Measurements from ENCODE around the gene GIGYF2. TPM values are rescaled to one million over a fixed set of nuclear protein-coding genes. Genes with fewer than 3 reads are reported as not detected.

GIGYF2 gene
- total and polyA plus RNA-seq, 3 donors from 2014 or later, result 107 to 173 (median 150) TPM

DNA sequence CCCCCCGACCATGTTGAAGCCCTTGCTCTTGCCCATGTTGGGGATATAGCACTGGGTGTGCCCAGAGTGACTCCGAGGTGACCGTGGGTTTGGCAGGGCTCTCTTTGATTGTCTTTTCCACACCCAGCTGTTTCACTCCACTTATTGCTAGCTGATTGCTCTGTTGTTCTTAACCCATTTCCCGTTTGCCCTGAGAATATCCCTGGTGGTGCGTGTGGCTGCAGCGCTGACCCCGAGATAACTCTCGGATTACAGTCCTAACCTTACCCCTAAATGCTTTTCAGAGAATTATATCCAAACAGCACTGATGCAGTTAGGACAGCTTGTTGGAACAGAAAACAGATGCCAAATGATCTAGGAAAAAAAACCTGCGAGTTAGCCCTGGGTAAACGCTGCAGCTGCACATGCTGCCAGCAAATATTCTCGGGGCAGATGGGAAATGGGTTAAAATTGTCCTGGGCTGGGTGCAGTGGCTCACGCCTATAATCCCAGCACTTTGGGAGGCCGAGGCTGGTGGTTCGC, 138.6 kb downstream of the GIGYF2 start:
- Histone ChIP-seq H3K4me3 (no peak overlapping the region), H3K4me1 (no peaks in the 10 kb centered on the region), H3K36me3 (ENCODE audit: low read depth, missing control alignments) (no peaks in the 10 kb centered on the region), H3K9me3 (no peaks in the 10 kb centered on the region), H3K27me3 (no peaks in the 10 kb centered on the region), H3K27ac (no peak overlapping the region)
- TF ChIP-seq POLR2A (IDR thresholded peaks at IDR 0.05), result no peak
- TF ChIP-seq, protein P1, sequence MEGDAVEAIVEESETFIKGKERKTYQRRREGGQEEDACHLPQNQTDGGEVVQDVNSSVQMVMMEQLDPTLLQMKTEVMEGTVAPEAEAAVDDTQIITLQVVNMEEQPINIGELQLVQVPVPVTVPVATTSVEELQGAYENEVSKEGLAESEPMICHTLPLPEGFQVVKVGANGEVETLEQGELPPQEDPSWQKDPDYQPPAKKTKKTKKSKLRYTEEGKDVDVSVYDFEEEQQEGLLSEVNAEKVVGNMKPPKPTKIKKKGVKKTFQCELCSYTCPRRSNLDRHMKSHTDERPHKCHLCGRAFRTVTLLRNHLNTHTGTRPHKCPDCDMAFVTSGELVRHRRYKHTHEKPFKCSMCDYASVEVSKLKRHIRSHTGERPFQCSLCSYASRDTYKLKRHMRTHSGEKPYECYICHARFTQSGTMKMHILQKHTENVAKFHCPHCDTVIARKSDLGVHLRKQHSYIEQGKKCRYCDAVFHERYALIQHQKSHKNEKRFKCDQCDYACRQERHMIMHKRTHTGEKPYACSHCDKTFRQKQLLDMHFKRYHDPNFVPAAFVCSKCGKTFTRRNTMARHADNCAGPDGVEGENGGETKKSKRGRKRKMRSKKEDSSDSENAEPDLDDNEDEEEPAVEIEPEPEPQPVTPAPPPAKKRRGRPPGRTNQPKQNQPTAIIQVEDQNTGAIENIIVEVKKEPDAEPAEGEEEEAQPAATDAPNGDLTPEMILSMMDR (IDR thresholded peaks at IDR 0.05), result no peak
- no peak for DNase-seq
- WGBS, 2 donors, result 87 to 92% methylated on average over 14 of the region's 14 CpGs
- intact Hi-C loops (cut with DNase I; ENCODE audit: low total_unique reads), result no loop called here

DNA sequence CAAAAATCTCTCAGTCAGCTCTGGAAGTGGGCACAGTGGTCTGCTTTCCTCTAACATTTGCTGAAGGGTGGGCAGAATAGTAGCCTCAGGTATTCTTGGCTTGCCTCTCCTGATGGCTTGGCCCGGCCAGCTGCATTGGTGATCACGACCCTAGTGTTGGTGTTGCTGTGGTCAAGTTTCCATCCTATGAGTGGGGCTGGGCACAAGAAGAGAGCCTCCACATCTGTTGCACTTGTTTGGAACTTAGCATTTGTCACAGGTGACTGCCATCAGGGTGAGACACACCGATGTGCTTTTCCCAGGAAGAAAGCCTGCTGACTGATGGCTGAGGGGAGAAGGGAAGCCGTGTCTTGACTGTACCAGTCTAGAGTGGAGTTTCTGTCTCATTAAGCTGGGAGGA, 139.8 kb downstream of the GIGYF2 start:
- 94 to 97% methylated on average over 4 of the region's 4 CpGs for WGBS, 2 donors
- Histone ChIP-seq H3K36me3 (ENCODE audit: low read depth, missing control alignments) (no peaks in the 10 kb centered on the region), H3K27me3 (no peaks in the 10 kb centered on the region), H3K4me1 (no peaks in the 10 kb centered on the region), H3K27ac (no peak overlapping the region), H3K4me3 (no peak overlapping the region), H3K9me3 (no peaks in the 10 kb centered on the region)
- no peak for DNase-seq
- TF ChIP-seq, protein P1 (IDR thresholded peaks at IDR 0.05), result no peak
- no peak for TF ChIP-seq POLR2A (IDR thresholded peaks at IDR 0.05)
- intact Hi-C loops (cut with DNase I; ENCODE audit: low total_unique reads), result no loop called here

DNA sequence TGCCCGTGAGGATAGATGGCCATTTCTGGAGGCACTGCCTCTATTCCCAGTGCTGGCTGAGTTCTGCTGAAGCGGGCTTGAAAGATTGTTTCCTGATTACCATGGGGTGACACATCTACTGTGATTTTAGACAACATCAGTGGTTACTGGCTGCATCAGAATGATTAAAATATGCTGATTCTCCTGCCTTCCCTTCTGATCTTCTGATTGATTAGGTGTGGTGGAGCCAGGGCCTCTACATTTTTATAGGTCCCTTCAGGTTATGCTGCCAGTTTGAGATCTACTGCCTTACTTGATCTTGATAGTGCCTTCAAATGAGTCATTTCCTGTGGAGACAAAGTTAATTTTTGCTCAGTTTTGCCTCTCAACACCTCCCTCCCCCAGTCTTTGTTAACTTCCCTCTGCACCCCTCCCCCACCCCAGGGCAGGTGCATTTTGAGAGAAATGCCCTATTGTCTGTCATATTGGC, 141.3 kb downstream of the GIGYF2 start:
- TF ChIP-seq POLR2A (IDR thresholded peaks at IDR 0.05), result no peak
- TF ChIP-seq, protein P1 (IDR thresholded peaks at IDR 0.05), result no peak
- H3K9me3 ChIP-seq, result no peaks in the 10 kb centered on the region
- no peak for DNase-seq
- H3K36me3 ChIP-seq (ENCODE audit: low read depth, missing control alignments), result no peaks in the 10 kb centered on the region
- 75 to 79% methylated on average over 2 of the region's 2 CpGs for WGBS, 2 donors
- no peaks in the 10 kb centered on the region for H3K27me3 ChIP-seq
- no peak overlapping the region for H3K4me3 ChIP-seq
- H3K27ac ChIP-seq, result no peak overlapping the region
- no peaks in the 10 kb centered on the region for H3K4me1 ChIP-seq
- intact Hi-C loops (cut with DNase I; ENCODE audit: low total_unique reads), result no loop called here

GRCh38 chr2:232839411-232840079, 142.4 kb downstream of the GIGYF2 start:
- no peaks in the 10 kb centered on the region for H3K27me3 ChIP-seq
- DNase-seq, result no peak
- intact Hi-C loops (cut with DNase I; ENCODE audit: low total_unique reads), result no loop called here
- WGBS, 2 donors, result 46 to 57% methylated on average over 9 of the region's 9 CpGs
- no peak overlapping the region for H3K4me3 ChIP-seq
- H3K36me3 ChIP-seq (ENCODE audit: low read depth, missing control alignments), result no peaks in the 10 kb centered on the region
- no peaks in the 10 kb centered on the region for H3K9me3 ChIP-seq
- TF ChIP-seq, protein P1 (IDR thresholded peaks at IDR 0.05), result no peak
- no peak for TF ChIP-seq POLR2A (IDR thresholded peaks at IDR 0.05)
- no peaks in the 10 kb centered on the region for H3K4me1 ChIP-seq
- H3K27ac ChIP-seq, result no peak overlapping the region

DNA sequence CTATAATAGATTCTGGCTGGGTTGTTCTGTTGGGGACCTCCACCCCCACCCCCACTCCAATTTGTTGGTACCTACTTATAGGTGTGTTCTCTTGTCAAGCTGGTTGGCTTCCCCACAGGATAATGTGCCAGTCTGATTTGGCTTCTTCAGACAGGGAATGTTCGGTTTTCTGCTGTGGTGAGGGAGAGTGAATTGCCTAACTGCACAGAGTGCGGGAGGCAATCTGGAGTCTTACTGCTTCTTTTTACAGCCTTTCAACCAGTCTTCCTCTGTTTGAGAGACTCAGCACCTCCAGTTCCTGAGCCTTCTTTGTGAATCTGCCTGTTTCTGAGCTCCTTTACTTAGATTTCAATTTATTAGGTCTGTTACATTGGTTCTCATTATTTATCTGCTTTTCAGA, 145.6 kb downstream of the GIGYF2 start:
- Histone ChIP-seq H3K27ac (no peak overlapping the region), H3K36me3 (ENCODE audit: low read depth, missing control alignments) (no peaks in the 10 kb centered on the region), H3K4me3 (no peak overlapping the region), H3K9me3 (no peaks in the 10 kb centered on the region), H3K4me1 (no peaks in the 10 kb centered on the region), H3K27me3 (no peaks in the 10 kb centered on the region)
- DNase-seq, result no peak
- no peak for TF ChIP-seq POLR2A (IDR thresholded peaks at IDR 0.05)
- TF ChIP-seq, protein P1 (IDR thresholded peaks at IDR 0.05), result no peak
- intact Hi-C loops (cut with DNase I; ENCODE audit: low total_unique reads), result no loop called here
- WGBS, 2 donors, result 58 to 65% methylated on average over 2 of the region's 2 CpGs
